ENCODE data around the gene HPSE2. TPM values are rescaled to one million over a fixed set of nuclear protein-coding genes. Genes with fewer than 3 reads are reported as not detected.

HPSE2 gene
- total RNA-seq, 1 experiment from 2014 or later = 0.20 TPM

GRCh38 chr10:98915911-98916310 is 319.7 kb downstream of the HPSE2 start:
- no peak overlapping the region for H2AK5ac ChIP-seq (ENCODE audit: insufficient read length, low read length)
- no peak overlapping the region for H3K23ac ChIP-seq (ENCODE audit: insufficient read length, low read depth, low read length)
- H3K23me2 ChIP-seq (ENCODE audit: insufficient read length, low read depth, low read length, poor library complexity, severe bottlenecking) = no peaks in the 10 kb centered on the region
- no peaks in the 10 kb centered on the region for H3K79me2 ChIP-seq (ENCODE audit: insufficient read depth, low read length)
- no peak overlapping the region for H3K27ac Mint-ChIP-seq
- no peaks in the 10 kb centered on the region for H3K79me1 ChIP-seq (ENCODE audit: insufficient read depth, low read depth, low read length, poor library complexity, severe bottlenecking)
- no peaks in the 10 kb centered on the region for H4K20me1 ChIP-seq (ENCODE audit: control insufficient read depth, insufficient read depth, insufficient read length)
- H3K18ac ChIP-seq (ENCODE audit: insufficient read length, low read depth, low read length) = no peak overlapping the region
- no peak for DNase-seq
- H3K9ac ChIP-seq (ENCODE audit: extremely low read depth, insufficient read length, low read length) = no peak overlapping the region
- H4K91ac ChIP-seq (ENCODE audit: insufficient read length, low read depth, low read length) = no peak overlapping the region
- H3K56ac ChIP-seq (ENCODE audit: insufficient read length, low read depth, low read length) = no peak overlapping the region
- no peaks in the 10 kb centered on the region for H3K36me3 Mint-ChIP-seq (ENCODE audit: insufficient read depth in 1 of 3, low read depth in 3 of 3)
- H2BK12ac ChIP-seq (ENCODE audit: insufficient read length, low read depth, low read length) = no peak overlapping the region
- no peak overlapping the region for H4K5ac ChIP-seq (ENCODE audit: insufficient read length, low read depth, low read length)
- H2BK120ac ChIP-seq (ENCODE audit: low read depth, low read length, poor library complexity, severe bottlenecking) = no peak overlapping the region
- H3K27me3 ChIP-seq (ENCODE audit: insufficient read depth, low read length) = no peaks in the 10 kb centered on the region
- H3K27me3 Mint-ChIP-seq (ENCODE audit: low read depth) = peaks cover 1% of the 10 kb centered on the region; the same call in 1 of the 2 replicates
- no peaks in the 10 kb centered on the region for H3K4me1 ChIP-seq (ENCODE audit: insufficient read depth, low read length)
- no peak for TF ChIP-seq CTCF (conservative IDR thresholded peaks at IDR 0.05)
- H2AFZ ChIP-seq (ENCODE audit: low read length) = no peak overlapping the region
- no peaks in the 10 kb centered on the region for H3K9me3 ChIP-seq (ENCODE audit: control insufficient read depth, low read depth, low read length)
- no CpG with 5 or more reads among the region's 1 CpG for WGBS (ENCODE audit: extremely low coverage, insufficient read length, low lambda C conversion rate)
- no peak overlapping the region for H4K8ac ChIP-seq (replicated peaks; ENCODE audit: insufficient read length, low read depth, low read length)
- H3K9me3 Mint-ChIP-seq = no peaks in the 10 kb centered on the region
- H3K27ac ChIP-seq (ENCODE audit: insufficient read length, low read depth, low read length) = no peak overlapping the region
- no peak overlapping the region for H3K4me2 ChIP-seq (ENCODE audit: insufficient read depth, insufficient read length, low read length)
- H2BK15ac ChIP-seq (ENCODE audit: low read depth, low read length) = no peak overlapping the region
- no peak overlapping the region for H2BK5ac ChIP-seq (ENCODE audit: insufficient read length, low read length)
- H3T11ph ChIP-seq (ENCODE audit: low read length) = no peak overlapping the region
- no peak overlapping the region for H2BK20ac ChIP-seq (ENCODE audit: low read depth, low read length, poor library complexity, severe bottlenecking)
- no peak overlapping the region for H3K4me3 Mint-ChIP-seq
- H3K4me1 Mint-ChIP-seq = no peaks in the 10 kb centered on the region
- no peak overlapping the region for H3K14ac ChIP-seq (ENCODE audit: insufficient read depth, low read length)
- no peak overlapping the region for H3K4ac ChIP-seq (ENCODE audit: low read depth, low read length)
